ENCODE data around the gene NYNRIN.

- TF ChIP-seq EZH2phosphoT487 (IDR thresholded peaks at IDR 0.05; ENCODE audit: borderline replicate concordance) (no peak), CTCF (conservative IDR thresholded peaks at IDR 0.05; ENCODE audit: low read length) (no peak)
Observed at GRCh38 chr14:24430682-24431568, 32.1 kb downstream of the NYNRIN start.

Data from Loucy (cell line).